HG03520 (cell line): ENCODE data around the gene SLC9C2.
"Not testable (repeated sequence)": the region's sequence is repeated elsewhere in the genome, so short reads cannot be mapped to it uniquely, and the experiment has no call there.

Source experiments
- ATAC-seq: cut with Tn5 transposase; IDR thresholded peaks from one replicate; pipeline ENCODE4 v1.9.1; 2021; ENCODE audit warnings: mild to moderate bottlenecking, moderate library complexity; ENCODE audit not compliant: unreplicated experiment

SLC9C2 gene

GRCh38 chr1:173590557-173590956 lies 12.3 kb downstream of the SLC9C2 start:
- no peak for ATAC-seq

- no peak for ATAC-seq
Observed at GRCh38 chr1:173581383-173582079, 21.3 kb downstream of the SLC9C2 start.

GRCh38 chr1:173580658-173581057 lies 22.2 kb downstream of the SLC9C2 start:
- ATAC-seq: no peak

GRCh38 chr1:173580071-173580470 lies 22.8 kb downstream of the SLC9C2 start:
- no peak for ATAC-seq

- ATAC-seq: no peak
Observed at GRCh38 chr1:173573596-173573995, 29.3 kb downstream of the SLC9C2 start.

GRCh38 chr1:173572201-173572873 lies 30.5 kb downstream of the SLC9C2 start:
- no peak for ATAC-seq

GRCh38 chr1:173570370-173571007 lies 32.4 kb downstream of the SLC9C2 start:
- no peak for ATAC-seq

GRCh38 chr1:173568483-173568882 lies 34.4 kb downstream of the SLC9C2 start:
- ATAC-seq: no peak

GRCh38 chr1:173563846-173564245 lies 39.0 kb downstream of the SLC9C2 start:
- not testable (repeated sequence) for ATAC-seq

- no peak for ATAC-seq
Observed at GRCh38 chr1:173562813-173563212, 40.1 kb downstream of the SLC9C2 start.

- no peak for ATAC-seq
Observed at GRCh38 chr1:173561263-173561662, 41.6 kb downstream of the SLC9C2 start.

- ATAC-seq: no peak
Observed at GRCh38 chr1:173560285-173560880, 42.5 kb downstream of the SLC9C2 start.

- no peak for ATAC-seq
Observed at GRCh38 chr1:173555651-173556305, 47.1 kb downstream of the SLC9C2 start.

- no peak for ATAC-seq
Observed at GRCh38 chr1:173554541-173555250, 48.2 kb downstream of the SLC9C2 start.

GRCh38 chr1:173554089-173554488 lies 48.8 kb downstream of the SLC9C2 start:
- no peak for ATAC-seq

- ATAC-seq: no peak
Observed at GRCh38 chr1:173553312-173553711, 49.6 kb downstream of the SLC9C2 start.

GRCh38 chr1:173551699-173552098 lies 51.2 kb downstream of the SLC9C2 start:
- ATAC-seq: no peak

GRCh38 chr1:173549813-173550212 lies 53.1 kb downstream of the SLC9C2 start:
- ATAC-seq: no peak

GRCh38 chr1:173545688-173546087 lies 57.2 kb downstream of the SLC9C2 start:
- ATAC-seq: no peak

GRCh38 chr1:173536223-173536622 lies 66.6 kb downstream of the SLC9C2 start:
- no peak for ATAC-seq

- ATAC-seq: no peak
Observed at GRCh38 chr1:173532237-173532636, 70.6 kb downstream of the SLC9C2 start.
